Natural killer cell (primary cell): ENCODE results near the gene FUT9. TPM values are rescaled to one million over a fixed set of nuclear protein-coding genes. Genes with fewer than 3 reads are reported as not detected.

Experiments used
- ATAC-seq, 3 donors: fragments of 150-1000 bp in 2 of 3; fragments of 200-7000 bp in 1 of 3; cut with Tn5 transposase; 1 replicate in 1 of 3; 2 replicates in 2 of 3; pipeline ENCODE4 v1.10.0; 2021; ENCODE audit warnings: mild to moderate bottlenecking in 2 of 3, moderate library complexity in 2 of 3
- DNase-seq, 2 donors: peaks; one replicate each; pipeline versions ENCODE4 v3.0.0 to v3.0.0-alpha.2; 2013 to 2021; ENCODE audit warnings: mixed read lengths in 1 of 2
- H3K27ac ChIP-seq: one replicate; pipeline ENCODE4 v1.5.1; 2013; ENCODE audit warnings: mild to moderate bottlenecking, low read length
- H3K27me3 ChIP-seq: one replicate; pipeline ENCODE4 v1.6.1; 2013; ENCODE audit warnings: low read length; ENCODE audit not compliant: control insufficient read depth, insufficient read depth
- H3K36me3 ChIP-seq: one replicate; pipeline ENCODE4 v1.6.1; 2013; ENCODE audit warnings: low read length; ENCODE audit not compliant: control insufficient read depth, insufficient read depth
- H3K4me1 ChIP-seq: one replicate; pipeline ENCODE4 v1.6.1; 2013; ENCODE audit warnings: low read length; ENCODE audit not compliant: control insufficient read depth, insufficient read depth
- H3K4me3 ChIP-seq: one replicate; pipeline ENCODE4 v1.5.1; 2013; ENCODE audit warnings: low read length
- H3K9me3 ChIP-seq: one replicate; pipeline ENCODE4 v1.6.1; 2013; ENCODE audit warnings: low read length; ENCODE audit not compliant: control insufficient read depth, insufficient read depth
- H3K27ac Mint-ChIP-seq, 2 donors: one replicate each; pipeline ENCODE4 v1.8.0; 2022; ENCODE audit warnings: mild to moderate bottlenecking in 2 of 2, mixed read lengths in 2 of 2, moderate library complexity in 1 of 2
- H3K27me3 Mint-ChIP-seq, 2 donors: one replicate each; pipeline ENCODE4 v1.8.0; 2022; ENCODE audit warnings: low read depth in 2 of 2, mixed read lengths in 2 of 2
- H3K36me3 Mint-ChIP-seq: one replicate; pipeline ENCODE4 v1.8.0; 2022; ENCODE audit warnings: mixed read lengths
- H3K4me1 Mint-ChIP-seq, 2 donors: one replicate each; pipeline ENCODE4 v1.8.0; 2022; ENCODE audit warnings: mixed read lengths in 2 of 2
- H3K4me3 Mint-ChIP-seq: one replicate; pipeline ENCODE4 v1.8.0; 2022; ENCODE audit warnings: mild to moderate bottlenecking, moderate library complexity, mixed read lengths
- H3K9me3 Mint-ChIP-seq, 2 donors: one replicate each; pipeline ENCODE4 v1.8.0; 2022; ENCODE audit warnings: mixed read lengths in 2 of 2
- CTCF ChIP-seq: fragments of 200-600 bp; IDR thresholded peaks from one replicate; pipeline ENCODE4 v1.8.0; 2022; ENCODE audit warnings: antibody characterized with exemption
- WGBS: methylation state at CpG from one replicate; pipeline ENCODE4 v1.1.7; 2013; ENCODE audit warnings: missing lambda C conversion rate; ENCODE audit not compliant: insufficient coverage; 5-methylcytosine and 5-hydroxymethylcytosine counted together
- intact Hi-C: fragments of 100-400 bp; cut with micrococcal nuclease; formaldehyde crosslinking; loops from one replicate; pipeline ENCODE4 v1.14.2; 2022
- total RNA-seq, 4 donors: library from RNA; stranded (reverse); fragments of 120-200 nt in 1 of 4; gene quantifications; one replicate each; pipeline versions ENCODE4 v1.2.3 to v1.2.4, GENCODE V29; 2013 to 2022

The FUT9 gene
- total RNA-seq, 3 donors from 2014 or later (not counting 1 experiment from before 2014, with no cell fraction given), result not detected

GRCh38 chr6:96212066-96212465, 196.3 kb downstream of the FUT9 start:
- H3K27me3 Mint-ChIP-seq, result no peaks in the 10 kb centered on the region
- no peaks in the 10 kb centered on the region for H3K36me3 ChIP-seq
- no peaks in the 10 kb centered on the region for H3K36me3 Mint-ChIP-seq
- DNase-seq, result no peak
- no peak overlapping the region for H3K27ac ChIP-seq
- no peaks in the 10 kb centered on the region for H3K4me1 Mint-ChIP-seq
- H3K9me3 ChIP-seq, result no peaks in the 10 kb centered on the region
- ATAC-seq, result no peak
- no peaks in the 10 kb centered on the region for H3K4me1 ChIP-seq
- no peak overlapping the region for H3K27ac Mint-ChIP-seq
- H3K4me3 ChIP-seq, result no peak overlapping the region
- no peaks in the 10 kb centered on the region for H3K27me3 ChIP-seq
- intact Hi-C loops, result no loop called here
- H3K4me3 Mint-ChIP-seq, result no peak overlapping the region
- TF ChIP-seq CTCF, result no peak
- H3K9me3 Mint-ChIP-seq, result peaks cover 0 to 2% of the 10 kb centered on the region in 2 donors

- Histone ChIP-seq H3K9me3 (no peaks in the 10 kb centered on the region), H3K4me3 (no peak overlapping the region), H3K4me1 (no peaks in the 10 kb centered on the region), H3K27ac (no peak overlapping the region), H3K36me3 (no peaks in the 10 kb centered on the region), H3K27me3 (no peaks in the 10 kb centered on the region)
- ATAC-seq (no peak), DNase-seq (no peak)
- Mint-ChIP-seq H3K4me1 (no peaks in the 10 kb centered on the region), H3K27ac (no peak overlapping the region), H3K4me3 (no peak overlapping the region), H3K36me3 (no peaks in the 10 kb centered on the region), H3K9me3 (peaks cover 0 to 2% of the 10 kb centered on the region in 2 donors), H3K27me3 (no peaks in the 10 kb centered on the region)
- intact Hi-C loops, result no loop called here
- WGBS, result no CpG with 5 or more reads among the region's 3 CpGs
- no peak for TF ChIP-seq CTCF
Observed at GRCh38 chr6:96213784-96214183, 198.0 kb downstream of the FUT9 start.

- Histone ChIP-seq H3K36me3 (no peaks in the 10 kb centered on the region), H3K9me3 (no peaks in the 10 kb centered on the region), H3K27me3 (no peaks in the 10 kb centered on the region), H3K4me1 (no peaks in the 10 kb centered on the region), H3K27ac (no peak overlapping the region), H3K4me3 (no peak overlapping the region)
- WGBS, result no CpG with 5 or more reads among the region's 1 CpG
- Mint-ChIP-seq H3K27me3 (no peaks in the 10 kb centered on the region), H3K4me1 (no peaks in the 10 kb centered on the region), H3K36me3 (no peaks in the 10 kb centered on the region), H3K27ac (no peak overlapping the region), H3K4me3 (no peak overlapping the region), H3K9me3 (peaks cover 5 to 11% of the 10 kb centered on the region in 2 donors)
- DNase-seq (no peak), ATAC-seq (no peak)
- intact Hi-C loops, result no loop called here
- TF ChIP-seq CTCF, result no peak
Observed at GRCh38 chr6:96223695-96224094, 207.9 kb downstream of the FUT9 start.

GRCh38 chr6:96227135-96227534, 211.4 kb downstream of the FUT9 start:
- no peak overlapping the region for H3K27ac ChIP-seq
- no peaks in the 10 kb centered on the region for H3K9me3 ChIP-seq
- H3K36me3 Mint-ChIP-seq, result no peaks in the 10 kb centered on the region
- no peak overlapping the region for H3K4me3 ChIP-seq
- H3K27me3 ChIP-seq, result no peaks in the 10 kb centered on the region
- no peaks in the 10 kb centered on the region for H3K36me3 ChIP-seq
- whole genome bisulfite sequencing, result 63% methylated on average over 2 of the region's 2 CpGs
- ATAC-seq (no peak), DNase-seq (no peak)
- intact Hi-C loops, result no loop called here
- no peak for TF ChIP-seq CTCF
- H3K9me3 Mint-ChIP-seq, result peaks cover 2 to 8% of the 10 kb centered on the region in 2 donors
- H3K4me1 Mint-ChIP-seq, result no peaks in the 10 kb centered on the region
- H3K27me3 Mint-ChIP-seq, result no peaks in the 10 kb centered on the region
- no peak overlapping the region for H3K27ac Mint-ChIP-seq
- H3K4me1 ChIP-seq, result no peaks in the 10 kb centered on the region
- H3K4me3 Mint-ChIP-seq, result no peak overlapping the region
